GM19351 (cell line): ENCODE results near the gene ZNF787.
"Not testable (repeated sequence)": the region's sequence is repeated elsewhere in the genome, so short reads cannot be mapped to it uniquely, and the experiment has no call there.

ENCODE experiments used
- ATAC-seq: cut with Tn5 transposase; IDR thresholded peaks from one replicate; pipeline ENCODE4 v1.9.1; 2021; ENCODE audit warnings: mild to moderate bottlenecking, moderate library complexity; ENCODE audit not compliant: unreplicated experiment

ZNF787 gene

DNA sequence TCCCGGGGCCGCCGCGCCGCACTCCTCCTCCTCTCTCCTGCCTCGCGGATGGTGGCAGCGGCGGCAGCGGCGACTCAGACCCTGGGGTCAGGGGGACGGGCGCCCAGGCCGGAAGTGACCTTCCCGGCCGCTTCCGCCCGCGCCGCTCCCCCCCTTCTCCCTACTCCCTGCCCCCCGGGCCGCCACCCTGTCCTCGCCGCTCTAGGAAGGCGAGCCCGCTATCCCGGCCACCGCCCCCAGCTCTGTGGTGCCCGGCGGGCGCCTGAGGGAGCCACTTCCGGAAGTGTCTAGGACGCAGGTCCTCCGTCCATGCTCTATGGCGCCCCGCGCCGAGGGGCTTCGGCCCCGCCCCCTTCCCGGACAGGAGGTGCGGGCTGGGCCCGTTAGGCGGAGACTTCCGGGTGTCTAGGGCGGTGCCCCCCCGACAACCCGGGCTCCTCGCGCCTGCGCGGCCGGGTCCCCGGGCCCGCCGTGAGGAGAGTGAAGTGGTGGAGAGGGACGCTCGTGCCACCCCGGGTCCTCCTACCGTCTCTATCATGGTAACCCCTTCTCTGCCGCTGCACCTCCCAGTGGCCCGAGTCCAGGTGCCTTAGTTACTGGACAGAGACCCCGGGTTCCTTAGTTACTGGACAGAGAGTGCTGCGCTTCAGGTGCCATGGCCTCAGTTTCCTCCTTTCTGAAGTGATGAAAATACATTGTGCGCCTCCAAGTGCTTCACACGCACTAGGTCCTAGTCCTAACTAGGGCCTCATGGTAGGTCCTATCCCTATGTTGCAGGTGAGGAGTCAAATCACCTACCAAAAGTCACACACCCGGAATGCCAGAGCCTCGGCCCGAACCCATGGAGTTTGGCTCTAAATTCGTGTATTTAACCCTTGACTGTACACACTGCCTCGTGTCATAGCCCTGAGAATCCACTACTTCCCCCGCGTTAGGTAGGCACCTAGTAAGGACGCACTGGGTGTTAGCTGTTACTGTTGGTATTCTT lies at the start of gene ZNF787:
Gene ZNF787 (minus strand): TSS at position 116 of the 988 bp plus-strand sequence. CDS start 18,078 bp downstream, outside the sequence.
- peak; percentile 82 for ATAC-seq

GRCh38 chr19:56170261-56170660 lies 49.2 kb upstream of the ZNF787 start:
- ATAC-seq = no peak

DNA sequence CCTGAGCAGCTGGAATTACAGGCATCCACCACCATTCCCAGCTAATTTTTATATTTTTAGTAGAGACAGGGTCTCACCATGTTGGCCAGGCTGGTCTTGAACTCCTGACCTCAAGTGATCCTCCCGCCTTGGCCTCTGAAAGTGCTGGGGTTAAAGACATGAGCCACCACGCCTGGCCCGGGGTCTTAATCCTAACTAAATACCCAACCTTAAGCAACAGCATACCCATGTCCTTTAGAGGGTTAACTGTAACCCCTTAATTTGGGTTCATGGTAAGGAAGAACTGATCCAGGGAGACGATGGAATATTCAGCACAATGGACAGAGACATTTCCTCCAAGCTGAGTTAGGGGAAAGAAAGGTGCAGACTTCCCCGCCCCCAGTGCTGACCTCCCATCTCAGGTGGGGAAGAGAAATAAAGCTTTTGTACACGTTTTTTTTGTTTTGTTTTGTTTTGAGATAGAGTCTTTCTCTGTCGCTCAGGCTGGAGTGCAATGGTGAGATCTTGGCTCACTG lies 46.0 kb upstream of the ZNF787 start:
- ATAC-seq = no peak

DNA sequence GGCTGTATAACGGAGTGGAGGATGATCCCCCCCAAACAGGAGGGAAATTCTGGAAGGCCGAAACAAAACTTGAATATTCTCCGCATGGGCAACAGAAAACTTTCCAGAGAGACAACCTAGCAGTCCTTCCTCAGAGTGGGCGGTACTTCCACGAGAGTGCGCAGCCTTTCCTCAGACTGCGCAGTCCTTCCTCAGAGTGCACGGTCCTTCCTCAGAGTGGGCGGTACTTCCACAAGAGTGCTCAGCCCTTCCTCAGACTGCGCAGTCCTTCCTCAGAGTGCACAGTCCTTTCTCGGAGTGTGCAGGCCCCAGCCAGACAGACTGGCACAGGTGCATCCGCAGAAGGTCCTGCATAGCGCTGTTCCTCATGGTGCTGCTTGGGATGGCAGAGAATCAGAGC lies 42.0 kb upstream of the ZNF787 start:
- ATAC-seq = no peak

GRCh38 chr19:56162258-56162657 lies 41.2 kb upstream of the ZNF787 start:
- ATAC-seq = no peak

GRCh38 chr19:56161534-56161933 lies 40.4 kb upstream of the ZNF787 start:
- ATAC-seq = no peak

GRCh38 chr19:56159622-56160271 lies 38.7 kb upstream of the ZNF787 start:
- no peak for ATAC-seq

- ATAC-seq = no peak
Observed at GRCh38 chr19:56159009-56159559, 38.0 kb upstream of the ZNF787 start.

- no peak for ATAC-seq
Observed at GRCh38 chr19:56158170-56158757, 37.2 kb upstream of the ZNF787 start.

DNA sequence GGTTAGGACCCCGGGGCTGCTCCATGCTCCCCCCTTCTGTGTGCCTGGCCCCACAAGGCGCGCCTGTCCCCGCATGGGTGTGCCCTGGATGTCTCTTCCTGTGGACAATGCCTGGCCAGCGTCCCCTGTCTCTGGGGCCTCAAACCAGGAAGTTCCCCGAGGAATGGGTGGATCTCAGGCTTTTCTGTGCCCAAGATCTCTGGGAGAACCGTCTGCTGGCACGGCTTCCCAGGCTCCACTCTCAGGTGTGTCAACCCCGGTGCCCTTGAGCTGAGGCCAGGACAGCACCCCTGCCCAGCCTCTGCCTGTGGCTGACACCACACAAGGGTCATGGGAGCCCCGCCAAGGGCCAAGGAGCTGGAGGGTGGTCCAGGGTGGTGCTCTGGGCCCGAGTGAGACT lies 35.7 kb upstream of the ZNF787 start:
- ATAC-seq = no peak

GRCh38 chr19:56155124-56155687 lies 34.1 kb upstream of the ZNF787 start:
- ATAC-seq = no peak

GRCh38 chr19:56153507-56153906 lies 32.4 kb upstream of the ZNF787 start:
- no peak for ATAC-seq

DNA sequence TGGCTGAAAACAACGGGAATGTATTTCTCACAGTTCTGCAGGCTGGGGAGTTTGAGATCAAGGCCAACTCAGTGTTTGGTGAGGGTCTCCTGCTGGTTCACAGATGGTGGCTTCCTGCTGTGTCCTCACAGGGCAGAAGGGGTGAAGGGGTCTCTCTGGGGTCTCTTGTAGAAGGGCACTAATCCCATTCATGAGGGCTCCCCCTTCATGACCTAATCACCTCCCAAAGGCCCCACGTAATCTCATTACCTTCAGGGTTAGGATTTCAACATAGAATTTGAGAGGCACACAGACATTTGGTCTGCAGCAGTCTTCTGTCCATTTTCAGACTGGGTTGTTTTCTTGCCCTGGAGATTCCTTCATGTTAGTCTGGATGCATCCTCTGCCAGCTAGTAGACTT lies 31.5 kb upstream of the ZNF787 start:
- ATAC-seq = no peak

DNA sequence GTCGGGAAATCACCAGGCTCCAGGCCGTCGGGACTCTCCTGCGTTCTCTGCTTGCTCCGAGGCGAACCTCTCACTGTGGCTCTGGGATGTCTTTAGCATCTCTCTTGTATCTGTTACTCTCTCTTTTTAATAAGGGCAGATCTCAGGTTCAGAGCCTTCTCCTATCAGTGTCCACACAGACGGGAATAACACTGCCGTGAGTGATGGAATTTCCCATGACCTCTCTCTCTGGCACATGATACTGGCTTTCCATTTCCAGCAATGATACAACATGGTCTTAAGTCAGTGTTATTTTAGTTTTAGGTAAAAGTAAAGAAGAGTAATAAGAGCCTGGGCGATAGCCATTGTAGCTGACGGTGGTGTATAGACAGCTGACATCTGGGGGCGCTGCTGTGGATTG lies 29.3 kb upstream of the ZNF787 start:
- ATAC-seq = no peak

DNA sequence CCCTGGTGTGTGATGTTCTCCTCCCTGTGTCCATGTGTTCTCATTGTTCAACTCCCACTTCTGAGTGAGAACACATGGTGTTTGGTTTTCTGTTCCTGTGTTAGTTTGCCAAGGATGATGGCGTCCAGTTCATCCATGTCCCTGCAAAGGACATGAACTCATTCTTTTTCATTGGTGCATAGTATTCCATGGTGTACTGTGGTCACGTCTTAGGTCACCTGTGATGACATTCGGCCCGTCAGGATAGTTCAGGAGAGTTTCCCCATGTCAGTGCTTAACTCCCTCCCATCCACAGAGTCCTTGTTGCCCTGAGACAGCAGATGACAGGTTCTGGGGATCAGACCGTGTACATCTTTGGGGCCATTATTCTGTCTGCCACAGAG lies 28.6 kb upstream of the ZNF787 start:
- no peak for ATAC-seq

DNA sequence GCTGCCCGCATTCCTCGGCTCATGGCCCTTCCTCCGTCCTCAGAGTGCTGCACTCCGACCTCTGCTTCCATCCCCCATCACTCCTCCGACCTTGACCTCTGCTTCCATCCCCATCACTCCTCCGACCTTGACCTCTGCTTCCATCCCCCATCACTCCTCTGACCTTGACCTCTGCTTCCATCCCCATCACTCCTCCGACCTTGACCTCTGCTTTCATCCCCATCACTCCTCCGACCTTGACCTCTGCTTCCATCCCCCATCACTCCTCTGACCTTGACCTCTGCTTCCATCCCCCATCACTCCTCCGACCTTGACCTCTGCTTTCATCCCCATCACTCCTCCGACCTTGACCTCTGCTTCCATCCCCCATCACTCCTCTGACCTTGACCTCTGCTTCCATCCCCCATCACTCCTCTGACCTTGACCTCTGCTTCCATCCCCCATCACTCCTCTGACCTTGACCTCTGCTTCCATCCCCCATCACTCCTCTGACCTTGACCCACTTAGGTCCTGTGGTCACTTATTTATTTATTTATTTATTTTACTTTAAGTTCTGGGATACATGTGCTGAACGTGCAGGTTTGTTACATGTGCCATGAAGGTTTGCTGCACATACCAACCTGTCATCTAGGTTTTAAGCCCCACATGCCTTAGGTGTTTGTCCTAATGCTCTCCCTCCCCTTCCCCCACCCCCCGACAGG lies 28.0 kb upstream of the ZNF787 start:
- ATAC-seq = not testable (repeated sequence)

DNA sequence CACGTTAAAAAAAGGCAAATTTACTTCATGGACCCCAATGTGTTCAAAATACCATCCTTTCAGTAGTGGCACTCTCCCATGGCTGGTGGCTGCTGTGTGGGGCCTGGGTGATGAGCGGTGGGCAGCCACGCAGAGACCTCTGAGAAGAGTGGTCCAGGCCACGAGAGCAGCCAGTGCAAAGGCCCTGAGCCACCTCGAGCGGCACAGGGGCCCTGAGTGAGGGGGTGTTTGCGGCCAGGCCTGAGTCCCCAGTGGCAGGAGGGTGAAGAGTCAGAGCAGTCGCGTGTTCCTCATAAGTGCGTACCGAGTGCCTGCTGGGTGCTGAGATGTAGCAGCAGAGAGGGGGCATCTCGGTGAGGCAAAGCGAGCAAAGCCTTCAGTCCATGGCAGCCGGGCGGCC lies 27.0 kb upstream of the ZNF787 start:
- no peak for ATAC-seq

DNA sequence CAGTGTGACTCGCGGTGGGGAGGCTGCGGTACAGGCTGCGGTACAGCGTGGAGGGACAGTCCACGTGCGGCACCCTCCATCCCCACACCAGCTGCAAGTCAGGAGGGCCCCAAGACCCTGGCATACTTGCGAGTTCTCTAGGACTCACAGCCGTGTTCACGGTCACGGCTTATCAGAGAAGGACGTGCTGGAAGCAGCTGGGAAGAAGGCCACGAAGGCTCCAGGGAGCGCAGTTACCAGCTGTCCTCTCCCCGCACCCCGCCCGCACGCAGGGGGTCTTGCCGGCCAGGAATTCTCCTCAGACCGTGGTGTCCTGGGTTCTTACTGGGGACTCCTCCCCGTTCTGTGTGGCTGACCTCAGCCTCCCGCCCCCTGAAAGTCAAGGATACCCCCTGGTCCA lies 26.2 kb upstream of the ZNF787 start:
- ATAC-seq = no peak

- ATAC-seq = no peak
Observed at GRCh38 chr19:56146904-56147303, 25.8 kb upstream of the ZNF787 start.

DNA sequence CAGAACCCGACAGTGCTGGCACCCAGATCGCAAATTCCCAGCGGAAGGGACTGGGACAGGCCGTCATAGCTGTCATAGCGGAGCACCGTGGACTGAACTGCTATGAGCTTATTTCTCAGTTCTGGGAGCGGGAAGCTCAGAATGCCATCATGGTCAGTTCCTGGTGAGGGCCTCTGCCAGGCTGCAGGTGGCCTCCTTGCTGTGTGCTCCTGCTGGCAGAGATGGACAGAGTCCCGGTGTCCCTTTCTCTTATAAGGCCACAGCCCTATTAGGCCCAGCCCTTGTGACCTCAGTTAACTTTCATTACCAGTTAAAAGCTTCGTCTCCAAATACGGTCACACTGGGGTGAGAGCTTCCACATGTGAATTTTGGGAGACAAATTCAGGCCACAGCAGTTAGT lies 24.6 kb upstream of the ZNF787 start:
- no peak for ATAC-seq
